ENCODE results near the gene HOXA7. TPM values are rescaled to one million over a fixed set of nuclear protein-coding genes. Genes with fewer than 3 reads are reported as not detected.

Gene HOXA7
- total and polyA plus RNA-seq, 2 of the 8 experiments (the other 6 are each of a cell fraction or from before 2014, with no cell fraction given) = 0.03 TPM; not detected in 1

DNA sequence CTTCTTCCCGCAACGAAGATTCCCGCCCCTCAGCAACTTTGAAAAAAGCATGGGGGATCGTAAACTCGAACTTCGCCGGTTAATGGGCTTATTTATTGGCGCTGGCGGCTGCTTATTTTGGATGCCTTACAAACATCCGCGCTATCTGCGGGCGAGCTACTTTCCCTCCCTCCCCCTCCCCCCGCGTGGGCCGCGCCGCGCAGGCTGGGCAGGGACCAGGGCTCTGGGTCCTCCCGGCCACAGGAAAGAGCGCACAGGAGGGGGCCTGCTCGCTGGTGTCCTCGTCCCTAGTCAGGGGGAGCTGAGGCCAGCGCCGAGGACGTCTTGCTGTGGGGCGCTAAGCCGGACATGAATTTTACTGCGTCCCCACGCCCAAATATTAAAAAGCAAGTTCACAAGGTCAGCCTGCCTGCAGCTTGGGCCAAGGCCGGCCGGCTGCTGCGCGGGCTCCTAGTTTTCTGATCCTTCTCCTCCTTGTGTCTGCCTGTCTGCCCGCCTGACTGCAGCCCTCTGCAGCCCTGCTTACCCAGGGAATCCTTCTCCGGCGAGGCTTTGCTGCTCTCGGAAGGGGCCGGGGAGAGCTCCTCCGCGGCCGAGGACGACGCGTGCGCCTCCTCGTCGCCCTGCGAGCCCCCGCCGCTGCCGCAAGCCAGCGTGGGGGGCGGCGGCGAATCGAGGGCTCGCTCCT is 16.5 kb upstream of the HOXA7 start:
- Histone ChIP-seq H3K56ac (replicated peaks; ENCODE audit: insufficient read length, low read depth, low read length) (no peak overlapping the region), H2BK12ac (ENCODE audit: low read depth, low read length) (no peak overlapping the region), H3K27ac (ENCODE audit: low read depth, low read length) (no peak overlapping the region), H4K91ac (replicated peaks; ENCODE audit: insufficient read length, low read length) (no peak overlapping the region), H3K4me3 (ENCODE audit: extremely low read depth in 1 of 4, insufficient read depth in 2 of 4, low read depth in 3 of 4, low read length in 4 of 4) (peak overlapping the region in 1 of 4 experiments; percentile 36; a peak in 2 of 8 replicates), H2BK5ac (ENCODE audit: low read depth, low read length) (no peak overlapping the region), H2AK5ac (ENCODE audit: low read depth, low read length) (no peak overlapping the region), H3K79me1 (ENCODE audit: low read depth, low read length) (no peaks in the 10 kb centered on the region), H3K9ac (replicated peaks in 1 of 4; ENCODE audit: extremely low read depth in 1 of 4, low read depth in 3 of 4, low read length in 3 of 4) (no peak overlapping the region), H3K14ac (ENCODE audit: insufficient read length) (no peak overlapping the region), H3K9me3 (ENCODE audit: insufficient read depth in 2 of 2, low read depth in 1 of 2, low read length in 1 of 2) (no peaks in the 10 kb centered on the region; a peak in 1 of 4 replicates), H4K5ac (ENCODE audit: insufficient read length, low read depth, low read length) (no peak overlapping the region), H3K23me2 (ENCODE audit: low read depth, low read length) (no peaks in the 10 kb centered on the region; the same call in 1 of the 2 replicates), H4K20me1 (replicated peaks in 1 of 2; ENCODE audit: control insufficient read depth in 1 of 2, insufficient read depth in 2 of 2, low read length in 2 of 2) (peaks cover 40 to 63% of the 10 kb centered on the region in 2 experiments), H3K79me2 (ENCODE audit: control insufficient read depth in 1 of 2, insufficient read depth in 2 of 2, low read length in 2 of 2) (no peaks in the 10 kb centered on the region), H2BK15ac (ENCODE audit: low read length) (no peak overlapping the region), H3K4me2 (ENCODE audit: insufficient read depth in 1 of 2, low read depth in 2 of 2, low read length in 2 of 2) (peak overlapping the region; percentile 19 to 35; a peak in 3 of 4 replicates), H3K23ac (ENCODE audit: insufficient read length) (no peak overlapping the region), H3K36me3 (ENCODE audit: control insufficient read depth in 2 of 4, insufficient read depth in 4 of 4, low read length in 3 of 4) (peaks cover 0 to 18% (median 0%) of the 10 kb centered on the region in 4 experiments; a peak in 1 of 8 replicates), H2BK20ac (ENCODE audit: low read length) (no peak overlapping the region), H2BK120ac (replicated peaks; ENCODE audit: low read depth, low read length) (no peak overlapping the region), H3K18ac (ENCODE audit: extremely low read depth, low read length) (no peak overlapping the region; the same call in 1 of the 2 replicates), H2AFZ (ENCODE audit: low read length) (no peak overlapping the region), H4K8ac (ENCODE audit: extremely low read depth, insufficient read depth, low read length) (peak overlapping the region; percentile 62; the same call in 1 of the 2 replicates), H3K4me1 (replicated peaks in 1 of 4; ENCODE audit: control insufficient read depth in 3 of 4, insufficient read depth in 4 of 4, low read length in 3 of 4) (peaks cover 4 to 11% (median 5%) of the 10 kb centered on the region in 4 experiments; a peak in 5 of 7 replicates), H3K27me3 (replicated peaks in 1 of 4; ENCODE audit: control insufficient read depth in 3 of 4, extremely low read depth in 1 of 4, insufficient read depth in 3 of 4, low read length in 3 of 4) (peaks cover 95 to 100% (median 100%) of the 10 kb centered on the region in 4 experiments), H3K4ac (replicated peaks; ENCODE audit: insufficient read length, low read depth, low read length) (no peak overlapping the region)
- POLR2A ChIA-PET (ENCODE audit: partially characterized antibody) = no interaction called here
- no peak for FAIRE-seq
- peak; percentile 72 for TF ChIP-seq RNF2 (IDR thresholded peaks at IDR 0.05; ENCODE audit: borderline replicate concordance, low read depth, low read length, missing control alignments, poor library complexity, severe bottlenecking)
- no peak for TF ChIP-seq RAD21 (IDR thresholded peaks at IDR 0.05 in 1 of 2, conservative IDR thresholded peaks at IDR 0.05 in 1 of 2; ENCODE audit: low read depth in 2 of 2, low read length in 2 of 2)
- TF ChIP-seq CTBP2 (IDR thresholded peaks at IDR 0.05; ENCODE audit: borderline replicate concordance, insufficient read depth, insufficient read length, low read length) = peak; percentile 56
- TF ChIP-seq EZH2 (IDR thresholded peaks at IDR 0.05; ENCODE audit: low read depth, low read length, severe bottlenecking) = peak; percentile 77
- no peak for TF ChIP-seq CHD1 (IDR thresholded peaks at IDR 0.05; ENCODE audit: low read depth, low read length)
- peak in 1 of 2 experiments; percentile 61 for DNase-seq (ENCODE audit: low read depth in 1 of 2, low spot score in 2 of 2)
- CTCF ChIA-PET (ENCODE audit: partially characterized antibody) = interaction anchor here (0.6 to 5.4 kb wide), 6 partner anchors 10 to 51 kb away, joined by 3 to 20 read pairs (median 4); partner anchors contain the start of gene HOXA5
- WGBS, 2 experiments (ENCODE audit: extremely low coverage in 1 of 2, insufficient coverage in 1 of 2, insufficient read length in 1 of 2, insufficient replicate concordance in 2 of 2, low coverage in 1 of 2, low lambda C conversion rate in 2 of 2, missing lambda C conversion rate in 1 of 2) = 3% methylated on average over 56 of the region's 58 CpGs; no CpG with 5 or more reads in 1 of the 2 experiments

Data from H1 (cell line).